Peyer's patch (tissue), 4 donors: ENCODE measurements around the gene USP47.

Source experiments
- POLR2A ChIP-seq, 2 donors: fragments of 450-650 bp; IDR thresholded peaks; one replicate each; pipeline ENCODE4 v1.5.1; 2017; ENCODE audit warnings: antibody characterized with exemption in 2 of 2, mild to moderate bottlenecking in 2 of 2, moderate library complexity in 2 of 2
- TF ChIP-seq, protein P1 (sequence below), 6 experiments: fragments of 450-650 bp in 4 of 6; fragments of 200-600 bp in 2 of 6; sonication (generic) in 1 of 6; IDR thresholded peaks; one replicate each; pipeline ENCODE4 v1.5.1; 2017 to 2019; ENCODE audit warnings: antibody characterized with exemption in 6 of 6, mild to moderate bottlenecking in 3 of 6, moderate library complexity in 1 of 6

DNA sequence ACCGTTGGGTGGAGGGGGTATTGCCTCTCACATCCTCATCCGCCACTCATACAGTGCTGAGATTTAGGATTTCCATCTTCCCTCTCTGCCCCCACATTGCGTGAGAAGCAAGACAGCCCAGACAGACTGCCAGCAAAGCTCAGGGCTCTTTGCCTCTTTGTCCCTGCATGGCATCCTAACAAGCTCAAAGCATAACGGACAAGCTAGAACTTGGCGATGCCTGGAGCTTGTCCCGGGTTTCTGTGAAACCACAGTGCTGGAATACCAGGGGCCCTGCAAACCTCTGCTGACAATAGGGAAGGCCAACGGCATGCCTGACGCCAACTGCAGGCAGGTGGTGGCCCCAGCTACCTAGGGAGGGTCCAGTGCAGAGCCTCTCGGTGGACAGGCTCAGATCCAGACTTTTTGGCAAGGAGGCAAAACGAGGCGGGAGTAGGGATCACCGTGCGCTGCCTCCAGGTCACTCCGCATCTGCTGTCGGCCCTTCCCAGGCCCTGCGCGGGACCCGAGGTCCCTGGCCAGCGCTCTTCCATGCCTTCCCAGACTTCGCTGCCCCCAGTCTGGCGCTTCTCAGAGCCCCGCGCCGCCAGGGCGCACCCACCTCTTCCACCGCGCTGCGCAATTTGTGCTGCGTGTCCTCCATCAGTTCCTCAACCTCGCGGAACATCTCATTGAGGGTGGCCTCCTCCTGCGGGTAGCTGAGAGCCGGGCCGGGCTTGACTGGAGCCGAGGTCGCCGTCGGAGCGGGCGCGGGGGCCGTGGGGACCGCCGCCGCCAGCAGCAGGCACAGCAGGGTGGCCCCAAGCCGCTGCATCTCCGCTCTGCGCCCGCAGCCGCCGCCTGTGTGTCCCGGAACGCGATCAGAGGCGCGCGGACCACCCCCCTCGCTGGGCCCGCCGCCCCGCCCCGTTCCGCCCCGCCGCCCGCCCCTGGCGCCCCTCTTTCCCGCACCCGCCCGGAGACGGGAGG is 166.3 kb downstream of the USP47 start, which contains the start of gene DKK3:
- TF ChIP-seq, protein P1, sequence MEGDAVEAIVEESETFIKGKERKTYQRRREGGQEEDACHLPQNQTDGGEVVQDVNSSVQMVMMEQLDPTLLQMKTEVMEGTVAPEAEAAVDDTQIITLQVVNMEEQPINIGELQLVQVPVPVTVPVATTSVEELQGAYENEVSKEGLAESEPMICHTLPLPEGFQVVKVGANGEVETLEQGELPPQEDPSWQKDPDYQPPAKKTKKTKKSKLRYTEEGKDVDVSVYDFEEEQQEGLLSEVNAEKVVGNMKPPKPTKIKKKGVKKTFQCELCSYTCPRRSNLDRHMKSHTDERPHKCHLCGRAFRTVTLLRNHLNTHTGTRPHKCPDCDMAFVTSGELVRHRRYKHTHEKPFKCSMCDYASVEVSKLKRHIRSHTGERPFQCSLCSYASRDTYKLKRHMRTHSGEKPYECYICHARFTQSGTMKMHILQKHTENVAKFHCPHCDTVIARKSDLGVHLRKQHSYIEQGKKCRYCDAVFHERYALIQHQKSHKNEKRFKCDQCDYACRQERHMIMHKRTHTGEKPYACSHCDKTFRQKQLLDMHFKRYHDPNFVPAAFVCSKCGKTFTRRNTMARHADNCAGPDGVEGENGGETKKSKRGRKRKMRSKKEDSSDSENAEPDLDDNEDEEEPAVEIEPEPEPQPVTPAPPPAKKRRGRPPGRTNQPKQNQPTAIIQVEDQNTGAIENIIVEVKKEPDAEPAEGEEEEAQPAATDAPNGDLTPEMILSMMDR (IDR thresholded peaks at IDR 0.05) = no peak
- no peak for TF ChIP-seq POLR2A (IDR thresholded peaks at IDR 0.05)
